Activated B cell treated with CpG ODN at 0.5 μM for 24 hours (primary cell): Measurements from ENCODE around the gene RRP1. TPM values are rescaled to one million over a fixed set of nuclear protein-coding genes. Genes with fewer than 3 reads are reported as not detected.

Experiments
- ATAC-seq: fragments of 200-7000 bp; cut with Tn5 transposase; one replicate; pipeline ENCODE4 v1.10.0; 2021; ENCODE audit warnings: low read depth, mild to moderate bottlenecking, moderate library complexity
- CTCF ChIA-PET: fragments of 350-600 bp; sonication (Branson Sonifier 250); formaldehyde crosslinking; loops from one replicate; lab custom pipeline; 2021; ENCODE audit warnings: antibody characterized with exemption; lab: Charles Lee
- POLR2A ChIA-PET: fragments of 350-600 bp; sonication (Branson Sonifier 250); formaldehyde crosslinking; loops from one replicate; lab custom pipeline; 2021; ENCODE audit warnings: antibody characterized with exemption; lab: Charles Lee
- DNase-seq: peaks from one replicate; pipeline ENCODE4 v3.0.0; 2022
- H3K27ac Mint-ChIP-seq: one replicate; pipeline ENCODE4 v1.8.0; 2020; ENCODE audit warnings: mixed read lengths
- H3K27me3 Mint-ChIP-seq: one replicate; pipeline ENCODE4 v1.8.0; 2021; ENCODE audit warnings: mixed read lengths
- H3K36me3 Mint-ChIP-seq: one replicate; pipeline ENCODE4 v1.8.0; 2021; ENCODE audit warnings: low read depth, mixed read lengths
- H3K4me1 Mint-ChIP-seq: one replicate; pipeline ENCODE4 v1.8.0; 2021; ENCODE audit warnings: mixed read lengths
- H3K4me3 Mint-ChIP-seq: one replicate; pipeline ENCODE4 v1.8.0; 2020; ENCODE audit warnings: mild to moderate bottlenecking, mixed read lengths
- H3K9me3 Mint-ChIP-seq: one replicate; pipeline ENCODE4 v1.8.0; 2020; ENCODE audit warnings: mixed read lengths
- intact Hi-C: fragments of 100-400 bp; cut with micrococcal nuclease; formaldehyde crosslinking; loops from one replicate; pipeline ENCODE4 v1.15.1; 2024
- total RNA-seq: library from RNA; stranded (reverse); gene quantifications from 2 replicates; pipeline ENCODE4 v1.2.3, GENCODE V29; 2022
- TF ChIP-seq, protein P1 (sequence below): fragments of 200-600 bp; IDR thresholded peaks from one replicate; pipeline ENCODE4 v1.8.0; 2022; ENCODE audit warnings: antibody characterized with exemption, mild to moderate bottlenecking

RRP1 gene
- total RNA-seq, 1 donor from 2014 or later = 36.8 TPM

DNA sequence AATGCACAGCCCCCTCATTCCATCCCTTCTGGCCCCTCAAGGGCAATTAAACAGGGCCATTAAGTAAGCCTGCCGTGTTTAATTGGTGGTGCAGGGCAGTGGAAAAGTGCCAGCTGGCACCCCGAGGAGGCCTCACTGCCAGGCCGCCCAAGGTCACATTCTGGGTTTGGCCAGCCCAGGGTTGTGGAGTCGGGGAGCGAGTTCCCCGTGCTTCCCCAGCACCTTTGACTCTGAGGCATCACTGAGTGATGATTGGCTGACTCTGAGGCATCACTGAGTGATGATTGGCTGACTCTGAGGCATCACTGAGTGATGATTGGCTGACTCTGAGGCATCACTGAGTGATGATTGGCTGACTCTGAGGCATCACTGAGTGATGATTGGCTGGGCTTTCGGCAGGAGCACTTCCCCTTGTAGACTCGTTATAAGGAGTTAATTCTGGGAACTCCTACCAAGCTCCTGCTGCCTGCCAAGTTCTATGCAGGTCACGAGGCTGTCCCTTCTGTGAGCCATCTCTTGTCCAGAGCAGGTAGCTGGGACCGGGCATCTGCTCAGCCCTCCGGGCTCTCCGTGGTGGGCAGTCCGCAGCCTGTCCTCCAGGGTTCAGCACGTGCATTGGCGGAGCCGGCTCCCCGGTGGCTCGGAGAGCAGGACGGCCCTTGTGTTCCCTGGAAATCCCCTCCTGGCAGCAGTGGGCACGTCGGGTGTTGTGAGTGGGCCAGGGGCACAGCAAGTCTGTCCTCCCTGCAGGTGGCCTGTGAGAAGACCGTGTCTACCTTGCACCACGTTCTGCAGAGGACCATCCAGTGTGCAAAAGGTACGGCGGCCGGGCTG lies 34.2 kb upstream of the RRP1 start:
- H3K4me3 Mint-ChIP-seq = no peak overlapping the region
- ChIA-PET CTCF (no interaction called here), POLR2A (no interaction called here)
- ATAC-seq = no peak
- no peaks in the 10 kb centered on the region for H3K27me3 Mint-ChIP-seq
- no peak overlapping the region for H3K27ac Mint-ChIP-seq
- no peak for DNase-seq
- H3K9me3 Mint-ChIP-seq = no peaks in the 10 kb centered on the region
- TF ChIP-seq, protein P1, sequence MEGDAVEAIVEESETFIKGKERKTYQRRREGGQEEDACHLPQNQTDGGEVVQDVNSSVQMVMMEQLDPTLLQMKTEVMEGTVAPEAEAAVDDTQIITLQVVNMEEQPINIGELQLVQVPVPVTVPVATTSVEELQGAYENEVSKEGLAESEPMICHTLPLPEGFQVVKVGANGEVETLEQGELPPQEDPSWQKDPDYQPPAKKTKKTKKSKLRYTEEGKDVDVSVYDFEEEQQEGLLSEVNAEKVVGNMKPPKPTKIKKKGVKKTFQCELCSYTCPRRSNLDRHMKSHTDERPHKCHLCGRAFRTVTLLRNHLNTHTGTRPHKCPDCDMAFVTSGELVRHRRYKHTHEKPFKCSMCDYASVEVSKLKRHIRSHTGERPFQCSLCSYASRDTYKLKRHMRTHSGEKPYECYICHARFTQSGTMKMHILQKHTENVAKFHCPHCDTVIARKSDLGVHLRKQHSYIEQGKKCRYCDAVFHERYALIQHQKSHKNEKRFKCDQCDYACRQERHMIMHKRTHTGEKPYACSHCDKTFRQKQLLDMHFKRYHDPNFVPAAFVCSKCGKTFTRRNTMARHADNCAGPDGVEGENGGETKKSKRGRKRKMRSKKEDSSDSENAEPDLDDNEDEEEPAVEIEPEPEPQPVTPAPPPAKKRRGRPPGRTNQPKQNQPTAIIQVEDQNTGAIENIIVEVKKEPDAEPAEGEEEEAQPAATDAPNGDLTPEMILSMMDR = no peak
- no peaks in the 10 kb centered on the region for H3K4me1 Mint-ChIP-seq
- peaks cover 63% of the 10 kb centered on the region for H3K36me3 Mint-ChIP-seq
- intact Hi-C loops = no loop called here

DNA sequence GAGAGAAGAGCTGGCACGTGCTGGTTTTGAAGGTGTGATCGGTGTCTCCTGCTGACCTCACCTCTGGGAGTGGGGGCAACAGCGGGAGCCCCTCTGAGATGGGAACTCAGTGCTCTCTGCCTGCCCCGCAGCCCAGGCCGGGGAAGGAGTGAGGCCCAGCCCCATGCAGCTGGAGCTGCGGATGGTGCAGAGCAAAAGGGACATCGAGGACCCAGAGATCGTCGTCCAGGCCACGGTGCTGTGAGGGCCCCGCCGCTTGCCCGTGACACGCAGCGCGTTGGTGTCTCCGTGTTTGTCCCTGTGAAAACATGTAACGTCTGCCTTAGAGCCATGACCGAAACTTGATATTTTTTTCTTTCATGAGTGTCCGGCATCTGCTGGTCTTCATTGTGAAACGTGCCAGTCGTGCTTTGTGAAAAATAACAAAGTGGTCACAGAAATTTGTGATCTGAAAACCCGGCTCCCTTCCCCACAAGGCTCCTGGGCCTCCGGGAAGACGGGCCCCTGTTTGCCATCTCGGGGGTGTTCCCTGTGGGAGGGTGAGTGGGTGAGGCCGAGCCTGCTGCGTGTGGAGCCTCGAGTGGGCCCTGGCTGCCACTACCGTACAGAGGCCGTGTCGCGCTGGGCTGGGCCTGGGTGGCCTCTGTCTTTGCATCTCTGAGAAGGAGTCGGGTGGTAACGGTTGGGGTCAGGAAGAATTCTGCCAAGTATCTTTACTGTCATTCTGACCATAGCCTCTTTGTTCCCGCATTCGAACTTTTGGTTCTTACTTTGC lies 33.4 kb upstream of the RRP1 start:
- CTCF ChIA-PET = no interaction called here
- POLR2A ChIA-PET = no interaction called here
- Mint-ChIP-seq H3K27ac (no peak overlapping the region), H3K36me3 (peaks cover 59% of the 10 kb centered on the region), H3K9me3 (no peaks in the 10 kb centered on the region), H3K4me1 (no peaks in the 10 kb centered on the region), H3K27me3 (no peaks in the 10 kb centered on the region), H3K4me3 (no peak overlapping the region)
- ATAC-seq = no peak
- intact Hi-C loops = no loop called here
- no peak for DNase-seq
- TF ChIP-seq, protein P1 = no peak

DNA sequence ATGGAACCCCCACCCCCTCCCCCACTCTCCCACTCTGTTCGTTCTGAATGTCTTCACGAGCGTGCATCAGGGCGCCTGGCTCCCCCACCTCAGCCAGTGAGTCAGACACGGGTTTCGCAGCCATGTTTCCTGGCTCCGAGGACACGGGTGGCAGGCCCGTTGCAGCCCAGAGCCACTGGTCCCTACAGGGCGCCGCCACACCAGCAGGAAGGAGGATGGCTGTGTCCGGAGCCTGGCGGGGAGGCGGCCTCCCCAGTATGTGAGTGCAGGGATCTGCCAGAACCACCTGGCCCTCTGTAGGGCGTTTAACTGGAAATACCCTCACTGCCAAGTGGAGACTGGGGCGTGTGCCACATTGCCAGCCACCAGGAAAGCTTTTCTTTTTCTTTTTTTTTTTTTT lies 31.8 kb upstream of the RRP1 start:
- Mint-ChIP-seq H3K4me3 (no peak overlapping the region), H3K4me1 (no peaks in the 10 kb centered on the region), H3K27me3 (no peaks in the 10 kb centered on the region), H3K27ac (no peak overlapping the region), H3K9me3 (no peaks in the 10 kb centered on the region), H3K36me3 (peaks cover 50% of the 10 kb centered on the region)
- ChIA-PET CTCF (no interaction called here), POLR2A (no interaction called here)
- intact Hi-C loops = no loop called here
- TF ChIP-seq, protein P1 = no peak
- no peak for DNase-seq
- ATAC-seq = no peak

DNA sequence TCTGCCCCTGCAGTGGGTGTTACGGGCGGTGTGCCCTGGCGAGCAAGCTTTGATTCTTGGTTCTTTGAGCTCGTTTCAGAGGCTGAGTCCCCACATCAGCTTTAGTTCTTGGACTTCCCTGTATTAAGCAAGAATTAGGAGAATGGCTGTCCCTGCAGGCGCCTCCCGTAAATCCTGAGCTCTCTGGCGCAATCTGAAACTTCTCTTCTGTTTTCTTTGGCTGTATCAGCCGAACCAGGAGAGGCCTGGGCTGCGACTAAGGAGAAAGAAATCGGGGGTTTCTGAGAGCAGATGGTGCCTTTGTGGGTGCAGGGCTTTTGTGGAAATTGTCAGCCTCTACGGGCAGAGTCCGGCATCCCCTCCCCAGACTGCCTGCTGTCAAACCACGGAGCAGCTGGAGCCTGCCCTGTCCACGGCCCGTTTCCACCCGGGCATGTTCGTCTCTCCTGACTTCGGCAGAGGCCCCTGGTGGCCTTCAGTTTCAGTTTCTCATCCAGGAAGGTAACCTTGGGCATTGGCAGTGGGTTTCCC lies 31.2 kb upstream of the RRP1 start:
- TF ChIP-seq, protein P1 = no peak
- H3K27me3 Mint-ChIP-seq = no peaks in the 10 kb centered on the region
- ChIA-PET CTCF (no interaction called here), POLR2A (no interaction called here)
- no peak overlapping the region for H3K4me3 Mint-ChIP-seq
- intact Hi-C loops = no loop called here
- peaks cover 46% of the 10 kb centered on the region for H3K36me3 Mint-ChIP-seq
- H3K4me1 Mint-ChIP-seq = no peaks in the 10 kb centered on the region
- no peak for ATAC-seq
- DNase-seq = no peak
- H3K9me3 Mint-ChIP-seq = no peaks in the 10 kb centered on the region
- H3K27ac Mint-ChIP-seq = no peak overlapping the region

DNA sequence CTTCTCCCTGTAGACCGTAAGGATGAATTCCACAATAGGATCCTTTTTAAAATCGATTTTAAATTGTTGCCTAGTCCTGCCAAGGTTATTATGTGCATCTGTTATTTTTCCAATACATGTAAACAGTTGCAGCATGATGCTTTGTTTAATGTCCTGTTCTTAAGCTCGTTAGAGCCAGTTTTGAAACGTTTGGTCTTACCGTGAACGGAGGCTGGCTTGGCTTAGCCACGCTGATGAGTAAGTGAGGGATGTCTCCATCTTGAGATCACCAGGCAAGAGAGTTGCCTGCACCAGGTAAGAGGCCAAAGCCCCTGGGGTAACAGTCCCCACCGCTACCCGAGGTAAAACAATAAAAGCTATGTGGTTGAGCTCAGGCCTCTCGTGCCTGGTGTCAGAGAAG lies 30.6 kb upstream of the RRP1 start:
- Mint-ChIP-seq H3K27ac (no peak overlapping the region), H3K27me3 (no peaks in the 10 kb centered on the region), H3K9me3 (no peaks in the 10 kb centered on the region), H3K4me1 (no peaks in the 10 kb centered on the region), H3K4me3 (no peak overlapping the region), H3K36me3 (peaks cover 43% of the 10 kb centered on the region)
- CTCF ChIA-PET = no interaction called here
- ATAC-seq (no peak), DNase-seq (no peak)
- TF ChIP-seq, protein P1 = no peak
- POLR2A ChIA-PET = no interaction called here
- intact Hi-C loops = no loop called here
